Right cardiac atrium (tissue), 5 donors: Measurements from ENCODE around the gene CAPZB. TPM values are rescaled to one million over a fixed set of nuclear protein-coding genes. Genes with fewer than 3 reads are reported as not detected.

Source experiments
- ATAC-seq, 2 donors: fragments of 200-7000 bp; cut with Tn5 transposase; one replicate each; pipeline versions ENCODE4 v1.8.0 to v1.9.1; 2020; ENCODE audit warnings: moderate library complexity in 2 of 2, mild to moderate bottlenecking in 1 of 2
- DNase-seq, 3 donors: peaks; one replicate each; pipeline ENCODE4 v3.0.0-alpha.2; 2020
- H3K27ac ChIP-seq: one replicate; pipeline ENCODE4 v1.5.1; 2013; ENCODE audit warnings: mild to moderate bottlenecking, low read length, control low read depth, moderate library complexity
- H3K27me3 ChIP-seq: one replicate; pipeline ENCODE4 v1.6.1; 2013; ENCODE audit not compliant: control insufficient read depth, insufficient read depth
- H3K4me1 ChIP-seq: one replicate; pipeline ENCODE4 v1.6.1; 2013; ENCODE audit warnings: low read length; ENCODE audit not compliant: control insufficient read depth, insufficient read depth
- H3K4me3 ChIP-seq: one replicate; pipeline ENCODE4 v1.5.1; 2013; ENCODE audit warnings: low read length, control low read depth
- H3K9me3 ChIP-seq: one replicate; pipeline ENCODE4 v1.6.1; 2013; ENCODE audit warnings: low read length; ENCODE audit not compliant: control insufficient read depth
- WGBS: extraction: QIAGEN DNeasy Blood & Tissue Kit; methylation state at CpG from one replicate; pipeline ENCODE4 v1.1.7; 2013; 5-methylcytosine and 5-hydroxymethylcytosine counted together
- intact Hi-C, 4 donors: fragments of 100-400 bp; cut with DNase I; formaldehyde crosslinking; loops; one replicate each; pipeline versions ENCODE4 v1.11.0 to v1.14.0; 2022 to 2023
- polyA plus RNA-seq: library from polyadenylated mRNA; stranded (reverse); fragments of 200-250 nt; gene quantifications from one replicate; pipeline ENCODE4 v1.2.3, GENCODE V29; 2013
- total RNA-seq, 4 donors: library from RNA; stranded (reverse); fragmentation: NEBNext Ultra II Directional; extraction: Animal tissue kit (Norgen Biotek cat#: 25700); gene quantifications; one replicate each; pipeline ENCODE4 v1.2.1, GENCODE V29; 2021
- donor health status: healthy with polysubstance abuse.
- donor health status: DM: no; HTN: yes; CAD: no.
- donor health status: DM: no; HTN: no; CAD: no.
- donor health status: DM: no; HTN: yes; CAD: no; lungs with severe emphysema.
- donor health status: DM: yes; HTN: yes; CAD: no.

The CAPZB gene
- total and polyA plus RNA-seq, 5 donors: 226 to 255 (median 228) TPM

GRCh38 chr1:19445417-19446342 is 39.7 kb downstream of the CAPZB start:
- Histone ChIP-seq H3K27ac (peak overlapping the region; percentile 5), H3K4me1 (peaks cover 23% of the 10 kb centered on the region), H3K27me3 (no peaks in the 10 kb centered on the region), H3K9me3 (no peaks in the 10 kb centered on the region), H3K4me3 (no peak overlapping the region)
- peak in 2 of 3 donors; percentile 63 to 70 for DNase-seq
- ATAC-seq: peak; percentile 20 to 21
- intact Hi-C loops: no loop called here
- WGBS: 40% methylated on average over 13 of the region's 13 CpGs

- 73% methylated on average over 10 of the region's 10 CpGs for WGBS
These were observed 40.9 kb downstream of the CAPZB start for GRCh38 chr1:19444296-19445021.

GRCh38 chr1:19443326-19443725 is 42.0 kb downstream of the CAPZB start:
- H3K27ac ChIP-seq: peak overlapping the region; percentile 33
- no peak for DNase-seq
- WGBS: 67% methylated on average over 4 of the region's 4 CpGs
- peaks cover 25% of the 10 kb centered on the region for H3K4me1 ChIP-seq
- H3K4me3 ChIP-seq: no peak overlapping the region
- no peaks in the 10 kb centered on the region for H3K9me3 ChIP-seq
- no peaks in the 10 kb centered on the region for H3K27me3 ChIP-seq
- intact Hi-C loops: no loop called here
- ATAC-seq: peak; percentile 25 to 35

More at GRCh38 chr1:19444296-19445021, 40.9 kb downstream of the CAPZB start:
- Histone ChIP-seq H3K9me3 (no peaks in the 10 kb centered on the region), H3K27ac (no peak overlapping the region), H3K27me3 (no peaks in the 10 kb centered on the region), H3K4me1 (peaks cover 26% of the 10 kb centered on the region), H3K4me3 (no peak overlapping the region)
- no peak for ATAC-seq
- peak in 1 of 3 donors; percentile 17 for DNase-seq
- intact Hi-C loops: no loop called here

- DNase-seq (peak in 2 of 3 donors; percentile 64 to 77), ATAC-seq (no peak)
- intact Hi-C loops: no loop called here
- Histone ChIP-seq H3K9me3 (no peaks in the 10 kb centered on the region), H3K27me3 (no peaks in the 10 kb centered on the region), H3K27ac (peak overlapping the region; percentile 33), H3K4me1 (peaks cover 32% of the 10 kb centered on the region), H3K4me3 (no peak overlapping the region)
- 48% methylated on average over 22 of the region's 22 CpGs for WGBS
These were observed 42.9 kb downstream of the CAPZB start for GRCh38 chr1:19442154-19443096.

- DNase-seq (no peak), ATAC-seq (no peak)
- H3K4me1 ChIP-seq: peaks cover 38% of the 10 kb centered on the region
- no peaks in the 10 kb centered on the region for H3K27me3 ChIP-seq
- H3K9me3 ChIP-seq: no peaks in the 10 kb centered on the region
- WGBS: 77% methylated on average over 11 of the region's 11 CpGs
- peak overlapping the region; percentile 14 for H3K27ac ChIP-seq
- no peak overlapping the region for H3K4me3 ChIP-seq
- intact Hi-C loops: no loop called here
These were observed 44.1 kb downstream of the CAPZB start for GRCh38 chr1:19441048-19441780.

GRCh38 chr1:19439464-19440171 is 45.7 kb downstream of the CAPZB start:
- intact Hi-C loops: loop anchor here in 2 of 4 donors (5.0 to 10.0 kb wide), 2 partner anchors 37 to 45 kb away; partner anchors contain the start of gene CAPZB (in 1 of the 2)
- Histone ChIP-seq H3K4me1 (peaks cover 47% of the 10 kb centered on the region), H3K4me3 (no peak overlapping the region), H3K27me3 (no peaks in the 10 kb centered on the region), H3K27ac (peak overlapping the region; percentile 57), H3K9me3 (no peaks in the 10 kb centered on the region)
- DNase-seq (peak in 2 of 3 donors; percentile 71 to 83), ATAC-seq (peak; percentile 13 to 46)
- WGBS: 51% methylated on average over 13 of the region's 13 CpGs

- no peaks in the 10 kb centered on the region for H3K27me3 ChIP-seq
- DNase-seq: peak in 1 of 3 donors; percentile 65
- H3K4me1 ChIP-seq: peaks cover 52% of the 10 kb centered on the region
- no peaks in the 10 kb centered on the region for H3K9me3 ChIP-seq
- WGBS: 46% methylated on average over 19 of the region's 19 CpGs
- no peak overlapping the region for H3K4me3 ChIP-seq
- no peak for ATAC-seq
- intact Hi-C loops: loop anchor here in 2 of 4 donors (5.0 to 10.0 kb wide), 2 partner anchors 36 to 46 kb away; partner anchors contain the start of gene CAPZB (in 1 of the 2)
- peak overlapping the region; percentile 56 for H3K27ac ChIP-seq
These were observed 46.7 kb downstream of the CAPZB start for GRCh38 chr1:19438516-19439195.

- H3K27me3 ChIP-seq: no peaks in the 10 kb centered on the region
- intact Hi-C loops: loop anchor here in 2 of 4 donors (5.0 to 10.0 kb wide), 2 partner anchors 36 to 47 kb away; partner anchors contain the start of gene CAPZB (in 1 of the 2)
- DNase-seq (peak; percentile 91 to 96 (median 94)), ATAC-seq (peak; percentile 70 to 82)
- H3K4me1 ChIP-seq: peaks cover 55% of the 10 kb centered on the region
- peak overlapping the region; percentile 56 for H3K27ac ChIP-seq
- 22% methylated on average over 17 of the region's 17 CpGs for WGBS
- no peak overlapping the region for H3K4me3 ChIP-seq
- H3K9me3 ChIP-seq: no peaks in the 10 kb centered on the region
These were observed 47.4 kb downstream of the CAPZB start for GRCh38 chr1:19437891-19438294.
